HG03565 (cell line): ENCODE results near the gene TMOD4.

Experiments
- ATAC-seq: cut with Tn5 transposase; IDR thresholded peaks from one replicate; pipeline ENCODE4 v1.9.1; 2021; ENCODE audit warnings: mild to moderate bottlenecking, moderate library complexity; ENCODE audit not compliant: unreplicated experiment

TMOD4 gene

DNA sequence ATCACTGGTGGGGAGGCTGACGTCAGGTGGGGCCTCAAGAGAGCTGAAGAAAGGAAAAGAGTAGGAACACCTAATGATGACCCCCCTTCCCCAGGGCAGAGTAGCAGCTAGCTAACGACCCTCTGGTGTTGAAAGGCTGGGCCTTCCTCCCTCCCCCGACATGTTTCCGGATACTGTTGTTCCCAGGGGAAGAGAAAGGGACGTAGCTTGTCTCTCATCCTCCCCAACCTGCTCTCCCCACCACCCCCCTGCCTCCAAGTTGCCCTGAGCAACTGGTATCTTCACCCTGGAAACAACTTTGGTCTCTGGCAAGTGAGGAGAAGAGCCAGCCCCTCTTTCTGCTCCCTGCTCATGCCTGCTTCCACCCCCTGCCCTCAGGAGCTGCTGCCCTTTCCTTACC, 31.8 kb downstream of the TMOD4 start:
- no peak for ATAC-seq

DNA sequence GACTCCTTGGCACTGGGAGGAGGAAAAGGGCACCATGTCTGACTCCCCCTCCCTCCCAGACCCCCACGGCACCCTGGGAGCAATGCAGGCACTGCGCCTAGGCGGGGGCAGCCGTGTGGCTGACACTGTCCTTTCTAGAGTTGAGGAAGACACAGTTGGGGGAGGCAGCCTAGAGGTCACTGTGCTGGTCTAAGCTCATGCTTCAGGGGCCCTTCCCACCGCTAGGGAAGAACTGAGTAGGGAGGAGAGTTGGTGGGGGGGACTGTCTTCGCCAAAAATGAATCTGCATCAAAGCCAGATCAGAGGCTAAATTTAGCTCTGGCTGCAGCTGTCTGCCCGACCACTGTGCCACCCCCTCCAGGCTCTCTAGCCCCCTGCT, 32.7 kb downstream of the TMOD4 start:
- ATAC-seq, result no peak

GRCh38 chr1:151142411-151143056, 33.2 kb downstream of the TMOD4 start:
- no peak for ATAC-seq

DNA sequence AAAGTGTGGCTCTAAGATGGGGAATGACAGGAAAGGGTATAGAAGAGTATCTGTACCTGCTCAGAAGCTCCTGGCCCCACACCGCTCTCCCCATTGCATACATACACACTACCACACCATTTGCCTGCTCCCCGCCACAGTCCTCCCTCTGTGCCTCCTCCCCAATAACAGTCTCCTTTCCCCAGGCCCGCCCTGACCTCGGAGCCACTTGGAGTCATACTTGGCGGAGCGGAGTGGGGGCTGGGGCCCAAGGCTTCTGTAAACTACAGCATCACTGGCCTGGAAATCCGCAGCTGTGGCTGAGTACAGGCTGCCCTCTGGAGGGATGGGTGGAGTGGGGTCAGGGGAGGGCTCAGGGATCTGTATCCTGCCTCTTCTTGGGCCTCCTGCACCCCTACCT, 38.0 kb downstream of the TMOD4 start:
- ATAC-seq, result no peak

DNA sequence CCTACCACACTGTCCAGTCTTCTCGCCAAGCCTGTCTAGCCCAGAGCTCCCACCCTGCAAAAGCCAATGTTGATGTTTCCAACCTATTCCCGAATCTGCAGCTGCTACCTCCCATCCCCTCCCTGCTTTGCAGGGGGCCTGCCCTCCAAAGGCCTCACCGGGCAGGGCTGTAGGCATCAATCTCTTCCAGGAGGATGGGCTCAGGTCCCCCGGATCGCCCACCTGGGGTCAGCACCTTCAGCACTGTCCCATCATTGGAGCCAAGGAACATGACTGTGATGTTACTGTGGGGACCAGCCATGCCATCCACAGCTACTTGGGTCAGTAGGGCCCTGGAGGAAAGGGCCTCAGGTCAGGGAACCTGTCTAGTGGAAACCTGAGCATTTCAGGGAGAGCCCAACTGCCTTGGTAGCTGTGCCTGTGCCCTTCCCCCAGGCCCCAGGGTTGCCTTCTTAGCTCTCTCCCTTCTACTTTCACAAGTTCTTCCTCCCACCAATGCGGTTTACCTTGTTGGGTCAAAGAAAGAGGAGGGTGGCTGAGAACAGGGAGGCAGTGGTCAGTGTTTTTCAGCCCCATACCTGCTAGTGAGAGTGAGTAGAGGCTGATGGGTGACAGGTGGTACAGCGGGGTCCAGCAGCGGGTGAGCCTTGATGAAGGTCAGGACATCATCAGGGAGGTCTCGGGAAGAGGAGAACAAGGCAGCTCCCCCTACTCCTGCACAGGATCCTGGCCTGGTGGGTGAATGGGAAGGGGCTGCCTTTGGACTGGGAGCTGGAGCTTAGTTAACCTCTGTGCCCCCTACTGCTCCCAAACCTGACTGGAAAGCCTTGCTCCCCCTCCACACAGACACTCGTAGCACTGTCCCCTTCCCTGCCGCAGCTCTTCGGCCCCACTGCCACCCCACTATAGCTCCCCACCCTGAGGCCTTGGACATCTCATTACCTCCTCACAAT, 40.1 kb downstream of the TMOD4 start:
- ATAC-seq, result no peak

DNA sequence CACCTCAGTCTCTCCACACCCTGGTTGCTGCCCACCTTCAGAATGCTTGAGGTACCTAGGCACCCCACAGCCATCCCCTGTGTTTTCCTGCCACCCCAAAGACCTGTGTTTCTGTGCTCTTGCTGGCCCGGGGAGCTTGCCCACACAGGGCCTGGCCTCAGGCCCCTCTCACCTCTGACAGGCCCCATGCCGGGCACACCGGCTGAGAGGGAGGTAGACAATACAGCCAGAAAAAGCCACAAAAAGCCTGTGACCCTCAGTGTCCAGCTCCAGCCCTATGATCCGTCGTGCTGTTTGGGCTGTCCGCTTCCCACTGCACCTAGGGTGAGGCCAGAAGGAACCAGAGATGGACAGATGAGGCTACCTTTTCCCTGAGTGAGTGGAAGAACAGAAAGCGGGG, 40.8 kb downstream of the TMOD4 start:
- ATAC-seq, result no peak

GRCh38 chr1:151134396-151134795, 41.4 kb downstream of the TMOD4 start:
- no peak for ATAC-seq

- no peak for ATAC-seq
Measured at GRCh38 chr1:151133018-151133806, 42.6 kb downstream of the TMOD4 start.

- ATAC-seq, result no peak
Measured at GRCh38 chr1:151132335-151133017, 43.3 kb downstream of the TMOD4 start.

GRCh38 chr1:151131701-151132334, 44.0 kb downstream of the TMOD4 start:
- no peak for ATAC-seq

GRCh38 chr1:151130987-151131586, 44.7 kb downstream of the TMOD4 start:
- peak; percentile 41 for ATAC-seq

- ATAC-seq, result no peak
Measured at GRCh38 chr1:151128800-151129199, 47.0 kb downstream of the TMOD4 start.

GRCh38 chr1:151124763-151125403, 50.9 kb downstream of the TMOD4 start:
- ATAC-seq, result no peak
